Endodermal cell (in vitro differentiated cells): Measurements from ENCODE around the gene GOLGA1. TPM values are rescaled to one million over a fixed set of nuclear protein-coding genes. Genes with fewer than 3 reads are reported as not detected.

Experiments
- DNase-seq: peaks from one replicate; pipeline ENCODE4 v3.0.0-alpha.2; 2017
- H3K27ac ChIP-seq: 2 replicates; pipeline ENCODE4 v1.5.1; 2013; ENCODE audit warnings: mild to moderate bottlenecking, low read depth, low read length, moderate library complexity
- H3K27me3 ChIP-seq: 2 replicates; pipeline ENCODE4 v1.6.1; 2013; ENCODE audit warnings: mild to moderate bottlenecking, low read length, moderate library complexity; ENCODE audit not compliant: insufficient read depth, control insufficient read depth, poor library complexity, severe bottlenecking
- H3K36me3 ChIP-seq: 2 replicates; pipeline ENCODE4 v1.7.0; 2013; ENCODE audit warnings: mild to moderate bottlenecking, low read length, moderate library complexity; ENCODE audit not compliant: control insufficient read depth, insufficient read depth
- H3K4me1 ChIP-seq: one replicate; pipeline ENCODE4 v1.7.0; 2013; ENCODE audit warnings: low read length; ENCODE audit not compliant: control insufficient read depth, insufficient read depth
- H3K4me3 ChIP-seq: 2 replicates; pipeline ENCODE4 v1.5.1; 2013; ENCODE audit warnings: mild to moderate bottlenecking, low read length, moderate library complexity
- H3K9ac ChIP-seq: 2 replicates; pipeline ENCODE4 v1.6.1; 2013; ENCODE audit warnings: mild to moderate bottlenecking, low read length, moderate library complexity; ENCODE audit not compliant: poor library complexity, severe bottlenecking; ENCODE audit errors: extremely low read depth
- H3K9me3 ChIP-seq: 2 replicates; pipeline ENCODE4 v1.6.1; 2013; ENCODE audit warnings: mild to moderate bottlenecking, low read length, moderate library complexity; ENCODE audit not compliant: control insufficient read depth
- H3K27ac Mint-ChIP-seq: 2 replicates; pipeline ENCODE4 v1.8.0; 2020; ENCODE audit warnings: mixed read lengths
- H3K27me3 Mint-ChIP-seq: 2 replicates; pipeline ENCODE4 v1.8.0; 2021; ENCODE audit warnings: mild to moderate bottlenecking, mixed read lengths; ENCODE audit not compliant: insufficient read depth
- H3K36me3 Mint-ChIP-seq: 2 replicates; pipeline ENCODE4 v1.8.0; 2020; ENCODE audit warnings: low read depth, mixed read lengths
- H3K4me1 Mint-ChIP-seq: 2 replicates; pipeline ENCODE4 v1.8.0; 2020; ENCODE audit warnings: mixed read lengths
- H3K4me3 Mint-ChIP-seq: 2 replicates; pipeline ENCODE4 v1.8.0; 2020; ENCODE audit warnings: mild to moderate bottlenecking, moderate library complexity, mixed read lengths
- H3K9me3 Mint-ChIP-seq: 2 replicates; pipeline ENCODE4 v1.8.0; 2020; ENCODE audit warnings: mild to moderate bottlenecking, mixed read lengths
- CTCF ChIP-seq: fragments of 200-600 bp; sonication (generic); conservative IDR thresholded peaks from 2 replicates; pipeline ENCODE4 v1.5.0; 2021; ENCODE audit warnings: antibody characterized with exemption, mild to moderate bottlenecking
- WGBS, 2 experiments: methylation state at CpG; one replicate each; pipeline versions ENCODE4 v1.1.5 to v1.1.7; 2013; ENCODE audit warnings: missing lambda C conversion rate in 2 of 2, mixed read lengths in 1 of 2; ENCODE audit not compliant: insufficient coverage in 1 of 2, insufficient read length in 1 of 2; 5-methylcytosine and 5-hydroxymethylcytosine counted together
- total RNA-seq, 2 donors: library from RNA; stranded (reverse); fragmentation: NEBNext Ultra II Directional in 1 of 2; extraction: Animal tissue kit (Norgen Biotek cat#: 25700) in 1 of 2; gene quantifications; 2 replicates in 1 of 2; 3 replicates in 1 of 2; pipeline ENCODE4 v1.2.1, GENCODE V29; 2021

Gene GOLGA1
- total RNA-seq, 2 donors from 2014 or later = 8.8 to 13.2 TPM

GRCh38 chr9:124854161-124854560 is 86.7 kb downstream of the GOLGA1 start:
- 96 to 98% methylated on average over 5 to 8 of the region's 8 CpGs for WGBS, 2 experiments
- no peak overlapping the region for H3K4me3 Mint-ChIP-seq

GRCh38 chr9:124853605-124854143 is 87.2 kb downstream of the GOLGA1 start:
- Mint-ChIP-seq H3K4me3 (peak overlapping the region; percentile 56), H3K27ac (no peak overlapping the region), H3K9me3 (no peaks in the 10 kb centered on the region), H3K36me3 (peaks cover 16% of the 10 kb centered on the region), H3K27me3 (peaks cover 1% of the 10 kb centered on the region), H3K4me1 (peaks cover 11% of the 10 kb centered on the region)
- no peak for DNase-seq
- no peak for TF ChIP-seq CTCF
- Histone ChIP-seq H3K4me3 (peak overlapping the region; percentile 74), H3K4me1 (no peaks in the 10 kb centered on the region), H3K9me3 (no peaks in the 10 kb centered on the region), H3K9ac (no peak overlapping the region), H3K36me3 (peaks cover 18% of the 10 kb centered on the region), H3K27ac (no peak overlapping the region), H3K27me3 (no peaks in the 10 kb centered on the region)
- 83 to 86% methylated on average over 10 to 11 of the region's 11 CpGs for WGBS, 2 experiments

More at GRCh38 chr9:124854161-124854560, 86.7 kb downstream of the GOLGA1 start:
- Histone ChIP-seq H3K4me3 (no peak overlapping the region), H3K27me3 (no peaks in the 10 kb centered on the region), H3K9ac (no peak overlapping the region), H3K4me1 (no peaks in the 10 kb centered on the region), H3K9me3 (no peaks in the 10 kb centered on the region), H3K27ac (no peak overlapping the region), H3K36me3 (peaks cover 23% of the 10 kb centered on the region)
- DNase-seq = no peak
- peaks cover 20% of the 10 kb centered on the region for H3K36me3 Mint-ChIP-seq
- peaks cover 11% of the 10 kb centered on the region for H3K4me1 Mint-ChIP-seq
- H3K27me3 Mint-ChIP-seq = peaks cover 1% of the 10 kb centered on the region
- H3K27ac Mint-ChIP-seq = no peak overlapping the region
- no peaks in the 10 kb centered on the region for H3K9me3 Mint-ChIP-seq
- no peak for TF ChIP-seq CTCF

GRCh38 chr9:124852829-124853531 is 87.9 kb downstream of the GOLGA1 start, which contains the start of gene WDR38:
Gene WDR38, plus strand, starts transcription at chr9:124853460. Its CDS starts 72 bp downstream, at chr9:124853532.
- H3K9me3 ChIP-seq = no peaks in the 10 kb centered on the region
- Mint-ChIP-seq H3K27ac (peak within 1 kb of the TSS; percentile 74), H3K36me3 (peaks cover 9% of the 10 kb centered on the region), H3K9me3 (no peaks in the 10 kb centered on the region), H3K4me1 (peaks cover 11% of the 10 kb centered on the region), H3K4me3 (peak within 1 kb of the TSS; percentile 56), H3K27me3 (peaks cover 1% of the 10 kb centered on the region)
- no peak within 1 kb of the TSS for H3K27ac ChIP-seq
- peak within 1 kb of the TSS; percentile 74 for H3K4me3 ChIP-seq
- DNase-seq = peak; percentile 93
- no peaks in the 10 kb centered on the region for H3K27me3 ChIP-seq
- WGBS, 2 experiments = 2 to 4% methylated on average over 11 to 51 of the region's 51 CpGs
- H3K4me1 ChIP-seq = no peaks in the 10 kb centered on the region
- peaks cover 11% of the 10 kb centered on the region for H3K36me3 ChIP-seq
- H3K9ac ChIP-seq = peak within 1 kb of the TSS; percentile 39
- TF ChIP-seq CTCF = peak; percentile 100
